Nephron (organoid): ENCODE measurements around the gene KRTAP5-8.

Experiments
- H3K27ac Mint-ChIP-seq, 3 experiments: 2 replicates each; pipeline ENCODE4 v1.8.0; 2020; ENCODE audit warnings: mixed read lengths in 3 of 3, mild to moderate bottlenecking in 2 of 3, moderate library complexity in 1 of 3
- H3K27me3 Mint-ChIP-seq: 2 replicates; pipeline ENCODE4 v1.8.0; 2021; ENCODE audit warnings: low read depth, mild to moderate bottlenecking, moderate library complexity, mixed read lengths
- H3K36me3 Mint-ChIP-seq: 2 replicates; pipeline ENCODE4 v1.8.0; 2020; ENCODE audit warnings: low read depth, mixed read lengths
- H3K4me1 Mint-ChIP-seq: 2 replicates; pipeline ENCODE4 v1.8.0; 2020; ENCODE audit warnings: mixed read lengths
- H3K4me3 Mint-ChIP-seq, 3 experiments: 2 replicates each; pipeline ENCODE4 v1.8.0; 2020; ENCODE audit warnings: mild to moderate bottlenecking in 3 of 3, mixed read lengths in 3 of 3, moderate library complexity in 2 of 3
- H3K9me3 Mint-ChIP-seq: 2 replicates; pipeline ENCODE4 v1.8.0; 2020; ENCODE audit warnings: mixed read lengths
- TF ChIP-seq, protein P1 (sequence below), 3 experiments: fragments of 200-600 bp; sonication (generic); IDR thresholded peaks; one replicate each; pipeline ENCODE4 v1.5.0; 2021; ENCODE audit warnings: antibody characterized with exemption in 3 of 3; ENCODE audit not compliant: unreplicated experiment in 3 of 3

Gene KRTAP5-8

DNA sequence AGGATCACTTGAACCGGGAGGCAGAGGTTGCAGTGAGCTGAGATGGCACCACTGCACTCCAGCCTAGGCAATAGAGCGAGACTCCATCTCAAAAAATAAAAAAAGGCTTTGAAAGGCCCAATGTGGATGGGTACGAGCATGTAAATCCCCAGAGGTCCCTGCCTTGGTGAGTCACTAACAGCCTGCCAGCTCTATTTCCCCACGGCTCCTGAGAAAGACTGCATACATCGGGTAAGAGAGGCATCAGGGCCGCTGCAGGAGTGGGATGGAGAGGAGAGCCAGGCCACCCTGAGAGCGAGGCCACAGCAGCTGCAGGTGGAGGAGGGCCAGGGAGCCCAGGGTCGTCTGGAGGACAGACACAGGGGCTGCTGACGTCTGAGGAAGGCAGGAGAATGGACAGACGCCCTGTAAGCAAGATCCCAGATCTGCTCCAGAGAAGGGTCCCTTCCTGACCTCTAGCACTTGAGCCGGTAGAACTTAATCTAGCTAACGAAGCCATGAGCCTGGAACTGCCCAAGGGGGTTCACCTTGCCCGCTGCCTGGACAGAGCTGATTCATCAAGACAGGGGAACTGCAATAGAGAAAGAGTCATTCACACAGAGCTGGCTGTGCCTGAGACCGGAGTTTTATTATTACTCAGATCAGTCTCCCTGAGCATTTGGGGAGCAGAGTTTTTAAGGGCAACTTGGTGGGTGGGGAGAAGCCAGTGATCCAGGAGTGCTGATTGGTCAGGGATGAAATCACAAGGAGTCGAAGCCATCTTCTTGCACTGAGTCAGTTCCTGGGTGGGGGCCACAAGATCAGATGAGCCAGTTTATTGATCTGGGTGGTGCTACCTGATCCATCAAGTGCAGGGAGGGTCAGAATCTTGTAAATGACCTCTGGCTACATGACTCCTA is 5.3 kb downstream of the KRTAP5-8 start:
- H3K4me3 Mint-ChIP-seq, result no peak overlapping the region
- TF ChIP-seq, protein P1, sequence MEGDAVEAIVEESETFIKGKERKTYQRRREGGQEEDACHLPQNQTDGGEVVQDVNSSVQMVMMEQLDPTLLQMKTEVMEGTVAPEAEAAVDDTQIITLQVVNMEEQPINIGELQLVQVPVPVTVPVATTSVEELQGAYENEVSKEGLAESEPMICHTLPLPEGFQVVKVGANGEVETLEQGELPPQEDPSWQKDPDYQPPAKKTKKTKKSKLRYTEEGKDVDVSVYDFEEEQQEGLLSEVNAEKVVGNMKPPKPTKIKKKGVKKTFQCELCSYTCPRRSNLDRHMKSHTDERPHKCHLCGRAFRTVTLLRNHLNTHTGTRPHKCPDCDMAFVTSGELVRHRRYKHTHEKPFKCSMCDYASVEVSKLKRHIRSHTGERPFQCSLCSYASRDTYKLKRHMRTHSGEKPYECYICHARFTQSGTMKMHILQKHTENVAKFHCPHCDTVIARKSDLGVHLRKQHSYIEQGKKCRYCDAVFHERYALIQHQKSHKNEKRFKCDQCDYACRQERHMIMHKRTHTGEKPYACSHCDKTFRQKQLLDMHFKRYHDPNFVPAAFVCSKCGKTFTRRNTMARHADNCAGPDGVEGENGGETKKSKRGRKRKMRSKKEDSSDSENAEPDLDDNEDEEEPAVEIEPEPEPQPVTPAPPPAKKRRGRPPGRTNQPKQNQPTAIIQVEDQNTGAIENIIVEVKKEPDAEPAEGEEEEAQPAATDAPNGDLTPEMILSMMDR (IDR thresholded peaks at IDR 0.05; ENCODE audit: unreplicated experiment in 3 of 3), result no peak
- peaks cover 10% of the 10 kb centered on the region for H3K9me3 Mint-ChIP-seq
- peaks cover 11% of the 10 kb centered on the region for H3K27me3 Mint-ChIP-seq
- H3K36me3 Mint-ChIP-seq, result peaks cover 4% of the 10 kb centered on the region
- peaks cover 26% of the 10 kb centered on the region for H3K4me1 Mint-ChIP-seq
- H3K27ac Mint-ChIP-seq, result peak overlapping the region in 2 of 3 experiments; percentile 22 to 66

DNA sequence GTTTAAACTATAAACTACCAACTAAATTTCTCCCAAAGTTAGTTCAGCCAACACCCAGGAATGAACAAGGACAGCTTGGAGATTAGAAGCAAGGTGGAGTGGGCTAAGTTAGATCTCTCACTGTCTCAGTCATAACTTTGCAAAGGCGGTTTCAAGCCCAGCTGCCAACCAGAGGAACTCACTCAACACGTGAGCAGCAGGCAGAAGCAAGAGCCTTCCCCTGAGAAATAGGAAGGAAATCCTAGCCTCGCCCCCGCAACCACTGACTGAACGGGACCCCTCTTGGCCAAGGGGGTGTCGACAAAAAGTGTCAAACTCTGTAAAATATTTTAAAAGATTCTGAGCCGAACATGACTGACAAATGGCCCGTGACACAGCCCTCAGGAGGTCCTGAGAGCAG is 6.0 kb downstream of the KRTAP5-8 start:
- H3K27me3 Mint-ChIP-seq, result peaks cover 11% of the 10 kb centered on the region
- TF ChIP-seq, protein P1 (IDR thresholded peaks at IDR 0.05; ENCODE audit: unreplicated experiment in 3 of 3), result no peak
- H3K9me3 Mint-ChIP-seq, result peaks cover 10% of the 10 kb centered on the region
- no peak overlapping the region for H3K4me3 Mint-ChIP-seq
- no peak overlapping the region for H3K27ac Mint-ChIP-seq
- peaks cover 22% of the 10 kb centered on the region for H3K4me1 Mint-ChIP-seq
- peaks cover 4% of the 10 kb centered on the region for H3K36me3 Mint-ChIP-seq

DNA sequence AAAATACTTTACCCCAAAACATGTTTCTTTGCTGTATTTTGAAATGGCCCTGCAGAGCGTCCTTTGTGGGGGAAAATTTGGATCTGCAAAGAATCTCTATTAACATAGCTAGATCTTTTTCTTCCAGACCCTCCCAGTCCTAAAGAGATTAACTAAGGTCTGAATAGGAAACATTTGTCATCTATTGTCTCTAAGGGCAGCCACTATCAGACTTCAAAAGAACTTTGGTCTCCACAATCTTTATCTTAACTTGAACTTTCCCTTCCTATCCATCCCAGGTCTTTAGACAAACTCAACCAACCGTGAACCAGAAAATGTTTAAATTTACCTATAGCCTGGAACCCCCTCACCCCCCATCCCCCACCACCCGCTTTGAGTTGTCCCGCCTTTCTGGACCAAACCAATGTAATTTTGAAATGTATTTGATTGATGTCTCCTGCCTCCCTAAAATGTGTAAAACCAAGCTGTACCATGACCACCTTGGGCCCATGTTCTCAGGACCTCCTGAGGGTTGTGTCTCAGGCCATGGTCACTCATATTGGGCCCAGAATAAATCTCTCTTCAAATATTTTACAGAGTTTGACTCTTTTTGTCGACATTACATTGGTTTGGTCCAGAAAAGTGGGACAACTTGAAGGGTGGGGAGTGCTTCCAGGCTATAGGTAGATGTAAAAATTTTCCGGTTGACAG is 6.8 kb downstream of the KRTAP5-8 start:
- Mint-ChIP-seq H3K27me3 (peaks cover 6% of the 10 kb centered on the region), H3K4me3 (no peak overlapping the region), H3K27ac (peak overlapping the region in 1 of 3 experiments; percentile 49), H3K4me1 (peaks cover 18% of the 10 kb centered on the region), H3K36me3 (peaks cover 4% of the 10 kb centered on the region), H3K9me3 (peaks cover 10% of the 10 kb centered on the region)
- TF ChIP-seq, protein P1 (IDR thresholded peaks at IDR 0.05; ENCODE audit: unreplicated experiment in 3 of 3), result no peak

DNA sequence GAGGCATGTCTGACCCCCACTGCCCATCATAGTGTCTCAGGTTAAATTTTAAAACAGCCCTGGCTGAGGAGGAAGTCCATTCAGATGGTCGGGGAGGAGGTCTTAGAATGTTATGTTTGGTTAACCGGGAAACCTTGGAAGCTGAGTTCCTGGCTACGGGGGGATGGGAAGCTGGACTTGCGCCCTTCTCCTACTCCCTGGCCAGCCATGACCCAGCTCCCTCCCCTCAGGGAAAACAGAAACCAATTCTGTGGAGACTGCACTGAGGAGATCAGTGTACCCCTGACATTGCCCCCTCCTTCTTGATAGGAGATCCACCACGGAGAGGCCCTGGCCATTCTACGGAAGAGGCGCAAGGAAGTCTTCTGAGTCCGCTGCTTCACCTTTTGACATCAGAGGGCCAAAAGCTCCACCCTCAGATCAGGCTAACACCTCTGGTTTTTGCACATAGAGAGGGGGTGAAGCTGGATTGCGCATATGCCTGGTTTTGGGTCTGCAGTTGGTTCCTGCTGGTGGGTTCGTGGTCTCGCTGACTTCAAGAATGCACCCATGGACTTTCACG is 7.7 kb downstream of the KRTAP5-8 start:
- peak overlapping the region in 1 of 3 experiments; percentile 49 for H3K27ac Mint-ChIP-seq
- no peak overlapping the region for H3K4me3 Mint-ChIP-seq
- peaks cover 18% of the 10 kb centered on the region for H3K4me1 Mint-ChIP-seq
- TF ChIP-seq, protein P1 (IDR thresholded peaks at IDR 0.05; ENCODE audit: unreplicated experiment in 3 of 3), result no peak
- H3K9me3 Mint-ChIP-seq, result peaks cover 10% of the 10 kb centered on the region
- H3K27me3 Mint-ChIP-seq, result peaks cover 9% of the 10 kb centered on the region
- peaks cover 4% of the 10 kb centered on the region for H3K36me3 Mint-ChIP-seq

DNA sequence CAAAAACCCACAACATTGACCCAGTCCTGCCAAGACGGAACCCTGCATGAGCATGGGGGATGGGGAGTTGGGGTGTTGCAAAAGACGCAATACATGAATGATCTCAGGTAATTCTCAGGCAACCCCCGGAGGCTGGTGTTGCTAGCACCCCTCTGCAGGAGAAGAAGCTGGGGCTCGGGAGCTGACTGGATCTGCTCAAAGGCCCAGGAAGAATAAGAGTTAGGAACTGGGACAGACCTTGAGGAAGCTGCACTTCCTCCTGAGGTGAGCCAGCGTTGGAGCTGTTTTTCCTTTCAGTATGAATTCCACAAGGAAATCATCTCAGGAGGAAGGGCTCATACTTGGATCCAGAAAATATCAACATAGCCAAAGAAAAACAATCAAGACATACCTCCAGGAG is 10.3 kb downstream of the KRTAP5-8 start, which contains the start of gene KRTAP5-9:
Gene KRTAP5-9 (plus strand): TSS at position 301 of the 400 bp plus-strand sequence. CDS start 238 bp downstream, outside the sequence.
- Mint-ChIP-seq H3K36me3 (no peaks in the 10 kb centered on the region), H3K27ac (no peak within 1 kb of the TSS), H3K4me3 (no peak within 1 kb of the TSS), H3K9me3 (peaks cover 10% of the 10 kb centered on the region), H3K4me1 (peaks cover 15% of the 10 kb centered on the region), H3K27me3 (peaks cover 9% of the 10 kb centered on the region)
- TF ChIP-seq, protein P1 (IDR thresholded peaks at IDR 0.05; ENCODE audit: unreplicated experiment in 3 of 3), result no peak
